Uterus (tissue), 4 donors: ENCODE measurements around the gene DEPDC5. TPM values are rescaled to one million over a fixed set of nuclear protein-coding genes. Genes with fewer than 3 reads are reported as not detected.
"Not testable (repeated sequence)": the region's sequence is repeated elsewhere in the genome, so short reads cannot be mapped to it uniquely, and the experiment has no call there.

Experiments
- DNase-seq, 2 donors: peaks; one replicate each; pipeline ENCODE4 v3.0.0-alpha.2; 2019 to 2020
- H3K27ac ChIP-seq, 2 donors: fragments of 200-600 bp; sonication (generic); 1 replicate in 1 of 2; 2 replicates in 1 of 2; pipeline ENCODE4 v1.5.1; 2016 to 2018
- H3K27me3 ChIP-seq, 2 donors: fragments of 200-600 bp; sonication (generic); one replicate each; pipeline ENCODE4 v1.5.1; 2018 to 2019; ENCODE audit warnings: control low read depth in 1 of 2
- H3K36me3 ChIP-seq, 2 donors: fragments of 200-600 bp; sonication (generic); one replicate each; pipeline ENCODE4 v1.5.1; 2019; ENCODE audit warnings: control low read depth in 1 of 2
- H3K4me1 ChIP-seq, 2 donors: fragments of 200-600 bp; sonication (generic); one replicate each; pipeline ENCODE4 v1.5.1; 2018 to 2019; ENCODE audit warnings: control low read depth in 1 of 2
- H3K4me3 ChIP-seq, 2 donors: fragments of 200-600 bp; sonication (generic); 1 replicate in 1 of 2; 2 replicates in 1 of 2; pipeline ENCODE4 v1.5.1; 2018 to 2019; ENCODE audit warnings: mild to moderate bottlenecking in 1 of 2
- H3K9me3 ChIP-seq, 2 donors: fragments of 200-600 bp; sonication (generic); one replicate each; pipeline ENCODE4 v1.5.1; 2019; ENCODE audit warnings: control low read depth in 1 of 2
- CTCF ChIP-seq, 4 experiments: fragments of 200-600 bp in 2 of 4; fragments of 450-650 bp in 2 of 4; sonication (generic) in 2 of 4; IDR thresholded peaks; one replicate each; pipeline ENCODE4 v1.5.1; 2016 to 2019; ENCODE audit warnings: antibody characterized with exemption in 4 of 4, mild to moderate bottlenecking in 2 of 4, moderate library complexity in 1 of 4
- POLR2A ChIP-seq, 2 donors: fragments of 450-650 bp; IDR thresholded peaks; one replicate each; pipeline ENCODE4 v1.6.1; 2016; ENCODE audit warnings: antibody characterized with exemption in 2 of 2, mild to moderate bottlenecking in 1 of 2, moderate library complexity in 1 of 2
- intact Hi-C: fragments of 100-400 bp; cut with DNase I; formaldehyde crosslinking; loops from one replicate; pipeline ENCODE4 v1.15.1; 2023; ENCODE audit warnings: low total_unique reads
- total RNA-seq, 4 donors: library from RNA; depleted of rRNA in 3 of 4; stranded (reverse); fragments of >200 nt in 3 of 4; gene quantifications; one replicate each; pipeline versions ENCODE4 v1.1.0 to v1.2.4, GENCODE V29; 2014 to 2023
- donor health status: DM: yes; HTN: yes; CAD: no.

Gene DEPDC5
- total RNA-seq, 4 donors from 2014 or later, result 9.1 to 180 (median 37.2) TPM

GRCh38 chr22:31739795-31740201 lies 14.0 kb upstream of the DEPDC5 start:
- Histone ChIP-seq H3K27ac (peak overlapping the region in 1 of 2 donors; percentile 23), H3K27me3 (no peaks in the 10 kb centered on the region), H3K4me1 (peaks cover 6 to 9% of the 10 kb centered on the region in 2 donors), H3K9me3 (no peaks in the 10 kb centered on the region), H3K4me3 (no peak overlapping the region), H3K36me3 (no peaks in the 10 kb centered on the region)
- DNase-seq, result no peak
- TF ChIP-seq POLR2A (IDR thresholded peaks at IDR 0.05) (no peak), CTCF (IDR thresholded peaks at IDR 0.05) (no peak)
- intact Hi-C loops, result no loop called here

GRCh38 chr22:31740314-31740713 lies 13.5 kb upstream of the DEPDC5 start:
- H3K27ac ChIP-seq, result peak overlapping the region in 1 of 2 donors; percentile 23
- H3K4me3 ChIP-seq, H3K36me3 ChIP-seq, H3K4me1 ChIP-seq, H3K27me3 ChIP-seq, H3K9me3 ChIP-seq, intact Hi-C loops, DNase-seq: not testable (repeated sequence)

GRCh38 chr22:31742115-31742514 lies 11.7 kb upstream of the DEPDC5 start:
- H3K27ac ChIP-seq, result no peak overlapping the region
- no peak overlapping the region for H3K4me3 ChIP-seq
- peaks cover 6 to 9% of the 10 kb centered on the region in 2 donors for H3K4me1 ChIP-seq
- TF ChIP-seq POLR2A (IDR thresholded peaks at IDR 0.05) (no peak), CTCF (IDR thresholded peaks at IDR 0.05) (no peak)
- H3K27me3 ChIP-seq, result no peaks in the 10 kb centered on the region
- no peaks in the 10 kb centered on the region for H3K9me3 ChIP-seq
- no peak for DNase-seq
- no peaks in the 10 kb centered on the region for H3K36me3 ChIP-seq
- intact Hi-C loops, result no loop called here

- no peak overlapping the region for H3K4me3 ChIP-seq
- DNase-seq, result no peak
- H3K4me1 ChIP-seq, result peaks cover 6 to 9% of the 10 kb centered on the region in 2 donors
- H3K36me3 ChIP-seq, result no peaks in the 10 kb centered on the region
- no peaks in the 10 kb centered on the region for H3K9me3 ChIP-seq
- no peak overlapping the region for H3K27ac ChIP-seq
- intact Hi-C loops, result no loop called here
- no peaks in the 10 kb centered on the region for H3K27me3 ChIP-seq
- TF ChIP-seq CTCF (IDR thresholded peaks at IDR 0.05) (no peak), POLR2A (IDR thresholded peaks at IDR 0.05) (no peak)
Observed at GRCh38 chr22:31742682-31743081, 11.1 kb upstream of the DEPDC5 start.

GRCh38 chr22:31743871-31744270 lies 9.9 kb upstream of the DEPDC5 start:
- Histone ChIP-seq H3K27ac (no peak overlapping the region), H3K4me3 (no peak overlapping the region), H3K36me3 (no peaks in the 10 kb centered on the region), H3K27me3 (no peaks in the 10 kb centered on the region), H3K4me1 (peaks cover 6 to 9% of the 10 kb centered on the region in 2 donors), H3K9me3 (no peaks in the 10 kb centered on the region)
- TF ChIP-seq CTCF (IDR thresholded peaks at IDR 0.05), result no peak
- TF ChIP-seq POLR2A (IDR thresholded peaks at IDR 0.05), result no peak
- intact Hi-C loops, result no loop called here
- no peak for DNase-seq

GRCh38 chr22:31747441-31747840 lies 6.4 kb upstream of the DEPDC5 start:
- Histone ChIP-seq H3K27ac (no peak overlapping the region), H3K9me3 (no peaks in the 10 kb centered on the region), H3K36me3 (no peaks in the 10 kb centered on the region), H3K27me3 (no peaks in the 10 kb centered on the region), H3K4me3 (no peak overlapping the region), H3K4me1 (no peaks in the 10 kb centered on the region)
- DNase-seq, result no peak
- intact Hi-C loops, result no loop called here
- TF ChIP-seq POLR2A (IDR thresholded peaks at IDR 0.05) (no peak), CTCF (IDR thresholded peaks at IDR 0.05) (no peak)
